NCI-H1436 treated with DMSO at 0.1 percent for 48 hours (cell line): Measurements from ENCODE around the gene PFKFB3.
"Not testable (repeated sequence)": the region's sequence is repeated elsewhere in the genome, so short reads cannot be mapped to it uniquely, and the experiment has no call there.

ENCODE experiments used
- DNase-seq: peaks from one replicate; lab custom pipeline; 2025; lab: John Stamatoyannopoulos, UW

PFKFB3 gene

GRCh38 chr10:6178581-6178980 is 24.2 kb upstream of the PFKFB3 start:
- no peak for DNase-seq

GRCh38 chr10:6179078-6179477 is 23.7 kb upstream of the PFKFB3 start:
- DNase-seq, result no peak

GRCh38 chr10:6180480-6181110 is 22.1 kb upstream of the PFKFB3 start:
- DNase-seq, result no peak

- no peak for DNase-seq
These were observed 21.5 kb upstream of the PFKFB3 start for GRCh38 chr10:6181249-6181648.

- no peak for DNase-seq
These were observed 20.2 kb upstream of the PFKFB3 start for GRCh38 chr10:6182454-6183098.

GRCh38 chr10:6185039-6185716 is 17.6 kb upstream of the PFKFB3 start:
- DNase-seq, result no peak

GRCh38 chr10:6186894-6187256 is 15.9 kb upstream of the PFKFB3 start:
- DNase-seq, result no peak

GRCh38 chr10:6187278-6187677 is 15.5 kb upstream of the PFKFB3 start:
- no peak for DNase-seq

GRCh38 chr10:6190033-6190432 is 12.7 kb upstream of the PFKFB3 start:
- not testable (repeated sequence) for DNase-seq

GRCh38 chr10:6191147-6191546 is 11.6 kb upstream of the PFKFB3 start:
- DNase-seq, result no peak

GRCh38 chr10:6191569-6191968 is 11.2 kb upstream of the PFKFB3 start:
- DNase-seq, result no peak

- not testable (repeated sequence) for DNase-seq
These were observed 9.4 kb upstream of the PFKFB3 start for GRCh38 chr10:6193342-6193741.

- DNase-seq, result no peak
These were observed 8.4 kb upstream of the PFKFB3 start for GRCh38 chr10:6194311-6194710.

GRCh38 chr10:6195376-6195775 is 7.4 kb upstream of the PFKFB3 start:
- DNase-seq, result no peak

- DNase-seq, result no peak
These were observed 6.9 kb upstream of the PFKFB3 start for GRCh38 chr10:6195846-6196245.

GRCh38 chr10:6196524-6196923 is 6.2 kb upstream of the PFKFB3 start:
- DNase-seq, result not testable (repeated sequence)

- no peak for DNase-seq
These were observed 5.4 kb upstream of the PFKFB3 start for GRCh38 chr10:6197321-6197720.

GRCh38 chr10:6198171-6198570 is 4.6 kb upstream of the PFKFB3 start:
- no peak for DNase-seq

GRCh38 chr10:6199131-6199733 is 3.5 kb upstream of the PFKFB3 start:
- DNase-seq, result no peak

GRCh38 chr10:6200440-6200733 is 2.3 kb upstream of the PFKFB3 start:
- no peak for DNase-seq

GRCh38 chr10:6200734-6201515 is 1.8 kb upstream of the PFKFB3 start:
- DNase-seq, result no peak

- peak; percentile 14 for DNase-seq
These were observed 1.2 kb upstream of the PFKFB3 start for GRCh38 chr10:6201516-6201975.
